Fibroblast of skin of back (primary cell): Measurements from ENCODE around the gene ARHGAP42.
A peak's percentile ranks its signal among the peaks of the same experiment; 100 is the strongest.
"Not testable (repeated sequence)": the region's sequence is repeated elsewhere in the genome, so short reads cannot be mapped to it uniquely, and the experiment has no call there.

Source experiments
- DNase-seq: peaks from one replicate; pipeline ENCODE4 v3.0.0-alpha.2; 2013

The ARHGAP42 gene

GRCh38 chr11:100876815-100877520 is 189.9 kb downstream of the ARHGAP42 start:
- DNase-seq = peak; percentile 98

GRCh38 chr11:100878474-100878873 is 191.4 kb downstream of the ARHGAP42 start:
- peak; percentile 91 for DNase-seq

- DNase-seq = no peak
Observed at GRCh38 chr11:100882957-100883356, 195.9 kb downstream of the ARHGAP42 start.

DNA sequence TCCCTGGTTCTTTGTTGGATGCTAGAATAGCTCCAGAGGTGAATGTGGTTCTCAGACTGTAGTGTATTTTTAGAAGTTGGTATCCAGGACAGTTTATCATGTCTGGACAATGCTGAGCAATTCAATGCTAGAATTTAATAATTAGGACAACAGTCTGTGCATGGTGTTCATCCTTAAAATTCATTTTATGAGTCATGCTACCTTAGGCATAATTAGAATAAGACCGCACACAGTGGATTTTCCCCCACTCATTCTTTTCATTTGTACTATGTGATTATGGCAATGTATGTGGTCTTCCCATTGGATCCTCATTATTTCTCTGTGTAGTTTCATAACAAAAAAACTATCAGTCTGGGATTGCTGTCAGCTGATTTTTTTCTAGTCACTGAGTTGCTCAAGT is 196.7 kb downstream of the ARHGAP42 start:
- peak; percentile 30 for DNase-seq

DNA sequence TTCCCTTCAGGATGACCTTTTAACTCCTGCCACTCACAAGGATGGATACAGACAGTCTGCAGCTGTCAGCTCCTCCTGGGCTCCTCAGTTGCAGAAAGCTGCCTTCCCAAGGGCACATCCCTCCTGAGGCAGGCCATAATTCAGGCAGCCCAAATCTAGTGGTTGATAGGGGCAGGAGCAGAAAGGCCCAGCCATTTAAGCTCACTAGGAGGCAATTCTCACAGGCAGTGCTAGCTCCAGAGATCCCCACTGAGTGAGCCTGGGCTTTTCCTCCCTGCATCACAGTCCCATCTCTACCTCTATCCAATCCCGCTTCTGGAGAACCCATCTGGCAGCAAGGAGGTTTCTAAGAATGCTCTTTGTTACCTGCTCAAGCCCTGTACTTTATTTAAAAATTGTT is 200.6 kb downstream of the ARHGAP42 start:
- DNase-seq = no peak

DNA sequence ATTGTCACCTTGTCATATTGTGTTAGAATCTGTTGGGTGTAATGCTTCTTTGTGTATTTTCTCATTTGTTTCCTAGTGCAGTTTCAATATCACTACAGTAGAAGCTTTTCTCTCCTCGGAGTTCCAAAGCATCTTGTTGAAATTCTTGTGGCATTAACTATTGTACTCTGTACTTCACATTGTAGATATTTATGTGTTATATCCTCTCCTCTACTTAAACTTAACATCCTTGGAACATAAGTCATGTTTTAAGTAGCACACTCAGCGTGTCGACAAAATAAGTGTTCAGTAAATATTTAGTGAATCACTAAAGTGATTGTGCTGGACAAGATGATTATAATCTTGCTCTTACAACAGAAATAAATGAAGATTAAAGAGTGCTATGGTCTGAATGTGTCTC is 201.7 kb downstream of the ARHGAP42 start:
- DNase-seq = peak; percentile 33

GRCh38 chr11:100889758-100890157 is 202.7 kb downstream of the ARHGAP42 start:
- DNase-seq = no peak

- DNase-seq = peak; percentile 97
Observed at GRCh38 chr11:100890789-100891188, 203.7 kb downstream of the ARHGAP42 start.

DNA sequence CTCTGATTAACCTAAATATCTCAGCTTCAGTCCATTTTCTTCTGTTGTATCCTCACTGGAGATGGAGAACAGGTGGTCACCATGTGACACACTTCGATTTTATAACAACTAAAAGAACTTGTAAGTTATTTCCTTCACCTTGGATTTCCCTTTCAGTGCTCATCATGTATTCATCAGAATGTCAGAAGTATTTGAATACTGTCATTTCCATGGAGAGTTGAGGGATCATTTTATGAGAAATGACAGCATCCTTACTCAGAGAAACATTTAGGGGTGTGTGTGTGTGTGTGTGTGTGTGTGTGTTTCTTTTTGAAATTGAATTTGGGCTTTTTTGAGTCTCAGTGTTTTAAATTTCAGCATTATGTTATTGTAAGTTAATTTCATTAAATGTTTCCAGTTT is 205.8 kb downstream of the ARHGAP42 start:
- no peak for DNase-seq

- no peak for DNase-seq
Observed at GRCh38 chr11:100895449-100895848, 208.4 kb downstream of the ARHGAP42 start.

GRCh38 chr11:100895976-100896375 is 208.9 kb downstream of the ARHGAP42 start:
- not testable (repeated sequence) for DNase-seq

DNA sequence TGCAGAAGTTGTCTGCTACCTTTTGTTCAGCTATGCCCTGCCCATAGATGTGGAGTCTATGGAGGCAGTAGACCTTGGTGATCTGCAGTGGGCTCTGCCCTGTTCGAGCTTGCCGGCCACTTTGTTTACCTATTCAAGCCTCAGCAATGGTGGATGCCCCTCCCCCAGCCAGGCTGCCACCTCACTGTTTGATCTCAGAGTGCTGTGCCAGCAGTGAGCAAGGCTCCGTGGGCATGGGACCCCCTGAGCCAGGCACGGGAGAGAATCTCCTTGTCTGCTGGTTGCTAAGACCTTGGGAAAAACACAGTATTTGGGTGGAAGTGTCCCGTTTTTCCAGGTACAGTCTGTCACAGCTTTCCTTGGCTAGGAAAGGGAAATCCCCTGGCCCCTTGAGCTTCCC is 214.4 kb downstream of the ARHGAP42 start:
- not testable (repeated sequence) for DNase-seq

DNA sequence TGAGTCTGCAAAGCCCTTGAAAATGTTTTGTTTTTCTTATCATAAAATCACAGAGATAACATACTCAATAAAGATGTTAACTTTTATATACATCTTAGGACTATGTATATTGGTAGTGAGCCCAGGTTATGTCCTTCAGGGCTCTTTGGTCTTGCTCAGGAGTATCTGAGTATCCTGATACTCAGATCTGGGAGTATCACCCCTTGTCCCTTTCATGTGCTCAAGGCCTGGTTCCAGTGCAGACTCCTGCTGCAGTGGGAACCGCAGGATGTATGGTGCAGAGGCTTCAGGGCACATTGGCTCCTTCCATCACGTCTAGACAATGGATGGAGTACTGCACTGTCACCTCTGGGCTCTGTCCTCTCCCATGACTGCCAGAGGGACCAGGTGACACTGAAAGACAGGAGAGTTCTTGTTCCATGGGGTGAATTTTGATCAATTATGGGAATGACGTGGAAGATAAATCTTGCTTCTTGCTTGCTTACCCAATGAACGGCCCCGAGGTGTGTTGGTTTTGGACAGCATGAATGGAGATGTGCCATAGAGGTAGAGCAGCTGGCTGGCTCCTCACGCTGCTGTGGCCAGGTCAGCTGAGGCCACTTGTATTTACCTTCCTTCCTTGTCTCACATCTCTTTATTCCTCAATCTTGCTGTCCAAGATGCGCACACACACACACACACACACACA is 215.5 kb downstream of the ARHGAP42 start:
- no peak for DNase-seq

- DNase-seq = no peak
Observed at GRCh38 chr11:100903284-100903683, 216.2 kb downstream of the ARHGAP42 start.

GRCh38 chr11:100905684-100906083 is 218.6 kb downstream of the ARHGAP42 start:
- no peak for DNase-seq

DNA sequence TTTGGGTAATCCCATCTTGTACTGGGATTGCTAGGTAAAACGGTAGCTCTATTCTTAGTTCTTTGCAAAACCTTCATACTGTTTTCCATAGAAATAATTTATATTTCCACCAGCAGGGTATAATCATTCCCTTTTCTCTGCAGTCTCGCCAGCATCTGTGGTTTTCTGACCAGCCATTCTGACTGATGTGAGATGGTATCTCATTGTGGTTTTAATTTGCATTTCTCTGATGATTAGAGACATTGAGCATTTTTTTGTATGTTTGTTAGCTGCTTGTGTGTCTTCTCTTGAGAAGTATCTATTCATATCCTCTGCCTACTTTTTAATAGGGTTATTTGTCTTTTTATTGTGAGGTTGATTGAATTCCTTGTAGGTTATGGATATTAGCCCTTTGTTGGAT is 221.7 kb downstream of the ARHGAP42 start:
- peak; percentile 76 for DNase-seq

DNA sequence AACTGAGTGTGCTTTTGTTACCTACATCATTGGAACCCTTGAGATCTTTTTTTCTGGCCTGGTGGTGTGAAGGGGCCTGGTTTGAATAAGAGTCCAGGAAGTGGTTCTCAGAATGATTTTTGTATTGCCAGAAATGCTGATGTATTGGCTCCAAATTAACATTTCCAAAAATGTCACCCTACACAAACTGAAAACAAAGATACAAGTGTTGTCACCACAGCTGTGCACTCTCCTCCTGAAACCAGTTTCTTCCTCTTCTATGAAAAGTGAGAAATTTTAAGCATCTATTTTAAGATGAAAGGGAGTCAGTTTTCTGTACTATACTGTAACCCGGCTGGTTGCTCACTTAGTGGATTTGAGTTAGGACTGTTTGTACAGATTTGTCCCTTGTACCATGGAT is 223.7 kb downstream of the ARHGAP42 start:
- no peak for DNase-seq

DNA sequence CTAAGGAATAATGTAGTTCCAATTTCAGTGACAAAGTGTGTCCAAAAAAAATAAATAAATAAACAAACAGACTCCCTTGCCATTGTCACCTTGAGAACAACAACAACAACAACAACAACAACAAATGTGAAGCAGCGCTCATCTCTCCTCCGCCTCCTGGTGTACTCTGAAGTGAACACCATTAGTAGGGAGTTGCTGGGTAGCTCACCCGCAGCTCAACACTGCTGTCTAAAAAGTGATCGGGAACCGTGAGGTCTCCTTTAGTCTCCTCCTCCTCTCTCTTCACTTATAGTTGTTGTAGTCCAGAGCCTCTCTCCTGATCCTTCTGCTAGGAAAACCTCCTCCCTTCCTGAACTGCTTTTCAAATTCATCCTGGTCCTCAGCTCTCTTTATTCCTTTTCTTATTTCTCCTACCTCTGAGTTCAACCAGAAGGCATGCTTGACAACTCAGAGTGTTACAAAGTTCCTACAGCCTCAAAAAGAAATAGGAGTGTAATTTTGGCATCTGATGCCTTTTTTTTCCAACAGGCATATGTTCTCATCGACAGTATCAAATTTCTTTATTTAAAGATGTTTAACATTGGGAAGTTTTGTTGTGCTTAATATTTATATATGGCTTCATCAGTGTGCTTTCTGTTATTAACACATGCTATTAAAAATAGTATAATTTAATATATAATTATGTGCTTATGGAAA is 227.5 kb downstream of the ARHGAP42 start:
- no peak for DNase-seq

DNA sequence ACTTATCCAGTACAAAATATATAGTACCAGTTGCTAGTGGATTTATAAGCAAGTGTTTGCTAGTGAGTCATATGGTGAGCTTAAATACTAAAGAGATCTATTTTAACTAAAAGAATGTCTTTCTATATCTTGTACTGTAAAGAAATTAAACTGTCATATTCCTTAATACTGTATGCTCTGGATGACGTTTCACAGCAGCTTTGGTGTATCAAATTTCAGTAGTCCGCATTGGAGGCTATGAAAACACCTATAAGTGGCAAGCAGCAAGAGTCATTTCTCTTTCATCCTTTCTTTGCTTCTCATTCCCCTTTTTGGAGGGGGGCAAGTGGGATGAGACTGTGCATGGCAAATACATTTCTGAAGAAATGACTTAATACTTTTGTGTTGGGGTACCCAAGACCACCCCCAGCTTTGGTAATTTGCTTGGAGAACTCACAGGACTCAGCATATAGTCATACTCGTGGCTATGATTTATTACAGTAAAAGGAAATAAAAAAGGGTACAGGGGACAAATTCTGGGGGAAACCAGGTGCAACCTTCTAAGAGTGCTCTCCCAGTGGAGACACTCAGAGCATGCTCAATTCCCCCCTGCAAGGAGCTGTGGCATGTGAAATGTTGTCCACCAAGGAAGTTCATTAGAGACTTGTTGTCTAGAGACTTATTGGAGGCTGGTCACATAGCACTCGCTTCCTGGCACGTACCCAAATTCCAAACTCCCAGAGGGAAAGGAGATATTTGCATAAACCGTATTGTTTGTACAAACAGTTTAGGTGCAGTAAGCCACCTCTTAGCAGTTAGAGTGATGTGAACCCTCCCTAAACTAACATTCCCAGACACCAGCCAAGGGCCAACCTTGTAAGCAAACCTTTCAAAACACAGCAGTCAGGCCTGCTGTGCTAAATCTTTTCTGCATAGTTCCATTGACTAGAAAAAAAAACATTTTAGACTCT is 231.7 kb downstream of the ARHGAP42 start:
- DNase-seq = peak; percentile 35

DNA sequence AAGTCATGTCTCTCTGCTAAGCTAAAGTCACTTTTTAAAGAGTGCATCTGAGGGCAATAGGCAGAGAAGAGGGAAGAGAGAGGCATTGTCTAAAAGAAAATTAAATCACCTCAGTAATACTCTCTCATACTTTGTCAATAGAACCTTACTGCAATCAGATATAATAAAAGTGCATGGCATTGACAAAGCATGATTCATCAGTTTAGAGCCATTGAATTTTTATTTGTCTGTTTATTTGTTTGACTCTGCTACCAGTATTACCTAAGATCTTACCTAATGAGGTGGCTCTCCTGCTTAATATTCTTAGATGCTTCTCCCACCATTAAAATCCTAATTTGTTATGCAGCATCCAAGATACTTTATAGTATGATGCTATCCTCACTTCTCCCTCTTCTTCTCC is 233.5 kb downstream of the ARHGAP42 start:
- DNase-seq = no peak

GRCh38 chr11:100922121-100922520 is 235.0 kb downstream of the ARHGAP42 start:
- DNase-seq = no peak

- DNase-seq = peak; percentile 80
Observed at GRCh38 chr11:100923555-100923954, 236.5 kb downstream of the ARHGAP42 start.
